Liver (tissue), 9 donors: ENCODE results near the gene TUFM. TPM values are rescaled to one million over a fixed set of nuclear protein-coding genes. Genes with fewer than 3 reads are reported as not detected.

ENCODE experiments used
- DNase-seq: peaks from one replicate; pipeline ENCODE4 v3.0.0-alpha.2; 2017; ENCODE audit warnings: low spot score
- H3K27ac ChIP-seq, 2 donors: one replicate each; pipeline ENCODE4 v1.7.0; 2013; ENCODE audit warnings: inconsistent platforms in 2 of 2, low read length in 2 of 2, control low read depth in 1 of 2, low read depth in 1 of 2, mild to moderate bottlenecking in 1 of 2
- H3K27me3 ChIP-seq, 4 donors: one replicate each; pipeline versions ENCODE4 v1.6.1 to v1.7.0; 2013; ENCODE audit warnings: low read length in 3 of 4, inconsistent platforms in 1 of 4, mild to moderate bottlenecking in 1 of 4, moderate library complexity in 1 of 4; ENCODE audit not compliant: control insufficient read depth in 4 of 4, insufficient read depth in 4 of 4
- H3K36me3 ChIP-seq, 4 donors: one replicate each; pipeline versions ENCODE4 v1.6.1 to v1.7.0; 2013; ENCODE audit warnings: low read length in 3 of 4, mild to moderate bottlenecking in 3 of 4, low read depth in 1 of 4, moderate library complexity in 1 of 4; ENCODE audit not compliant: control insufficient read depth in 4 of 4, insufficient read depth in 3 of 4
- H3K4me1 ChIP-seq, 4 donors: one replicate each; pipeline versions ENCODE4 v1.6.1 to v1.7.0; 2013; ENCODE audit warnings: low read length in 3 of 4, mild to moderate bottlenecking in 3 of 4, moderate library complexity in 1 of 4; ENCODE audit not compliant: control insufficient read depth in 4 of 4, insufficient read depth in 4 of 4
- H3K4me3 ChIP-seq, 3 donors: one replicate each; pipeline versions ENCODE4 v1.6.1 to v1.7.0; 2013; ENCODE audit warnings: low read length in 3 of 3, control low read depth in 1 of 3, low read depth in 1 of 3, mild to moderate bottlenecking in 1 of 3
- H3K9ac ChIP-seq, 2 donors: one replicate each; pipeline ENCODE4 v1.7.0; 2013; ENCODE audit warnings: low read length in 2 of 2, mild to moderate bottlenecking in 2 of 2, moderate library complexity in 2 of 2, control low read depth in 1 of 2, low read depth in 1 of 2
- H3K9me3 ChIP-seq, 4 donors: one replicate each; pipeline versions ENCODE4 v1.6.1 to v1.7.0; 2013; ENCODE audit warnings: low read length in 3 of 4; ENCODE audit not compliant: control insufficient read depth in 4 of 4
- EGR1 ChIP-seq, 2 donors: IDR thresholded peaks; 2 replicates each; pipeline ENCODE4 v1.6.1; 2016 to 2018; ENCODE audit warnings: antibody characterized with exemption in 2 of 2, low read depth in 2 of 2
- HNF4G ChIP-seq: IDR thresholded peaks from 2 replicates; pipeline ENCODE4 v1.6.1; 2016; ENCODE audit warnings: antibody characterized with exemption
- RAD21 ChIP-seq, 2 donors: IDR thresholded peaks; 2 replicates each; pipeline ENCODE4 v1.6.1; 2016; ENCODE audit warnings: antibody characterized with exemption in 2 of 2, mild to moderate bottlenecking in 2 of 2
- RXRA ChIP-seq, 2 donors: IDR thresholded peaks; 2 replicates each; pipeline ENCODE4 v1.6.1; 2017 to 2018; ENCODE audit warnings: antibody characterized with exemption in 2 of 2, mild to moderate bottlenecking in 1 of 2
- SP1 ChIP-seq: IDR thresholded peaks from 2 replicates; pipeline ENCODE4 v1.6.1; 2018; ENCODE audit warnings: antibody characterized with exemption, mild to moderate bottlenecking
- YY1 ChIP-seq: IDR thresholded peaks from 2 replicates; pipeline ENCODE4 v1.6.1; 2016; ENCODE audit warnings: antibody characterized with exemption, mild to moderate bottlenecking
- ZBTB33 ChIP-seq: IDR thresholded peaks from 2 replicates; pipeline ENCODE4 v1.6.1; 2016; ENCODE audit warnings: antibody characterized with exemption
- WGBS: extraction: QIAGEN DNeasy Blood & Tissue Kit; methylation state at CpG from one replicate; pipeline ENCODE4 v1.1.7; 2013; 5-methylcytosine and 5-hydroxymethylcytosine counted together
- polyA plus RNA-seq, 2 donors: library from polyadenylated mRNA; stranded (reverse) in 1 of 2; unstranded in 1 of 2; fragments of 200-250 nt in 1 of 2; fragments of >200 nt in 1 of 2; fragmentation: Nextera tagmentation in 1 of 2; extraction: Ambion mirVana in 1 of 2; gene quantifications; one replicate each; pipeline versions ENCODE4 v1.2.1 to v1.2.3, GENCODE V29; 2013 to 2015
- total RNA-seq, 2 donors: library from RNA; depleted of rRNA; stranded (reverse); fragments of >200 nt; gene quantifications; one replicate each; pipeline ENCODE4 v1.2.3, GENCODE V29; 2014
- TF ChIP-seq, protein P1 (sequence below): fragments of 150-350 bp; IDR thresholded peaks from 2 replicates; pipeline ENCODE4 v1.5.1; 2017; ENCODE audit warnings: improper control_type of control experiment, low read depth, low read length; ENCODE audit not compliant: missing input control
- TF ChIP-seq, protein P2 (sequence below): IDR thresholded peaks from 2 replicates; pipeline ENCODE4 v1.6.1; 2016; ENCODE audit warnings: antibody characterized with exemption
- TF ChIP-seq, protein P3 (sequence below): IDR thresholded peaks from 2 replicates; pipeline ENCODE4 v1.6.1; 2016; ENCODE audit warnings: antibody characterized with exemption
- TF ChIP-seq, protein P4 (sequence below): IDR thresholded peaks from 2 replicates; pipeline ENCODE4 v1.6.1; 2016; ENCODE audit warnings: antibody characterized with exemption, mild to moderate bottlenecking
- donor health status: healthy.
- donor health status: healthy.
- donor health status: healthy.
- donor health status: healthy.
- donor health status: healthy.

Gene TUFM
- total and polyA plus RNA-seq, 4 donors, result 90.4 to 191 (median 136) TPM

- TF ChIP-seq, protein P1, sequence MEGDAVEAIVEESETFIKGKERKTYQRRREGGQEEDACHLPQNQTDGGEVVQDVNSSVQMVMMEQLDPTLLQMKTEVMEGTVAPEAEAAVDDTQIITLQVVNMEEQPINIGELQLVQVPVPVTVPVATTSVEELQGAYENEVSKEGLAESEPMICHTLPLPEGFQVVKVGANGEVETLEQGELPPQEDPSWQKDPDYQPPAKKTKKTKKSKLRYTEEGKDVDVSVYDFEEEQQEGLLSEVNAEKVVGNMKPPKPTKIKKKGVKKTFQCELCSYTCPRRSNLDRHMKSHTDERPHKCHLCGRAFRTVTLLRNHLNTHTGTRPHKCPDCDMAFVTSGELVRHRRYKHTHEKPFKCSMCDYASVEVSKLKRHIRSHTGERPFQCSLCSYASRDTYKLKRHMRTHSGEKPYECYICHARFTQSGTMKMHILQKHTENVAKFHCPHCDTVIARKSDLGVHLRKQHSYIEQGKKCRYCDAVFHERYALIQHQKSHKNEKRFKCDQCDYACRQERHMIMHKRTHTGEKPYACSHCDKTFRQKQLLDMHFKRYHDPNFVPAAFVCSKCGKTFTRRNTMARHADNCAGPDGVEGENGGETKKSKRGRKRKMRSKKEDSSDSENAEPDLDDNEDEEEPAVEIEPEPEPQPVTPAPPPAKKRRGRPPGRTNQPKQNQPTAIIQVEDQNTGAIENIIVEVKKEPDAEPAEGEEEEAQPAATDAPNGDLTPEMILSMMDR, result no peak
- TF ChIP-seq RAD21 (IDR thresholded peaks at IDR 0.05), result no peak
- TF ChIP-seq EGR1 (IDR thresholded peaks at IDR 0.05; ENCODE audit: low read depth in 2 of 2), result no peak
- TF ChIP-seq YY1, result no peak
- TF ChIP-seq, protein P2, sequence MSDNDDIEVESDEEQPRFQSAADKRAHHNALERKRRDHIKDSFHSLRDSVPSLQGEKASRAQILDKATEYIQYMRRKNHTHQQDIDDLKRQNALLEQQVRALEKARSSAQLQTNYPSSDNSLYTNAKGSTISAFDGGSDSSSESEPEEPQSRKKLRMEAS, result no peak
- TF ChIP-seq ZBTB33, result no peak
These were observed 2.4 kb downstream of the TUFM start (continued) for GRCh38 chr16:28843766-28844165.

DNA sequence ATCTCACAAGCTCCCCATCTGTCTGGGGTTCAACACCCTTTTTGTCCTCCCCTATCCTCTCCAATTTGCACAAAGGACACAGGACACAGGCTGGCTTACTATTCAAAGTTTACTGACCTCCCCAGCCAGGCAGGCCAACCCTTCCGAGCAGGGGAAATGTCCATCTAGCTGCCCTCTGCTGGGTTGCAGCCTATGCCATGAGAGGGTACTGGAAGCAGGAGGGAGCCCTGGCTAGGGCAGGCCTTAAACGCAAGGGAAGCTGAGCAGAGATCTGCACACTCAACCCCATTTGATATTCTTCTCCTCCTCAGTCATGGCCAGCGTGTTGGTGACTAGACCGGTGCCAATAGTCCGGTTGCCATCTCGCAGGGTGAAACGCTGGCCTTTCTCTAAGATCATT, 3.5 kb downstream of the TUFM start:
- no peak for DNase-seq
- no peaks in the 10 kb centered on the region for H3K27me3 ChIP-seq
- H3K36me3 ChIP-seq, result peaks cover 16 to 36% (median 22%) of the 10 kb centered on the region in 4 donors
- H3K9me3 ChIP-seq, result no peaks in the 10 kb centered on the region
- no peak overlapping the region for H3K27ac ChIP-seq
- H3K4me3 ChIP-seq, result no peak overlapping the region
- H3K4me1 ChIP-seq, result peaks cover 0 to 24% (median 18%) of the 10 kb centered on the region in 4 donors
- H3K9ac ChIP-seq, result no peak overlapping the region
- TF ChIP-seq EGR1 (IDR thresholded peaks at IDR 0.05; ENCODE audit: low read depth in 2 of 2) (no peak), YY1 (no peak), SP1 (no peak), HNF4G (no peak), RXRA (IDR thresholded peaks at IDR 0.05) (no peak), ZBTB33 (no peak)
- TF ChIP-seq, protein P3, sequence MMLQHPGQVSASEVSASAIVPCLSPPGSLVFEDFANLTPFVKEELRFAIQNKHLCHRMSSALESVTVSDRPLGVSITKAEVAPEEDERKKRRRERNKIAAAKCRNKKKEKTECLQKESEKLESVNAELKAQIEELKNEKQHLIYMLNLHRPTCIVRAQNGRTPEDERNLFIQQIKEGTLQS, result no peak
- TF ChIP-seq, protein P2, result no peak
- TF ChIP-seq, protein P4, sequence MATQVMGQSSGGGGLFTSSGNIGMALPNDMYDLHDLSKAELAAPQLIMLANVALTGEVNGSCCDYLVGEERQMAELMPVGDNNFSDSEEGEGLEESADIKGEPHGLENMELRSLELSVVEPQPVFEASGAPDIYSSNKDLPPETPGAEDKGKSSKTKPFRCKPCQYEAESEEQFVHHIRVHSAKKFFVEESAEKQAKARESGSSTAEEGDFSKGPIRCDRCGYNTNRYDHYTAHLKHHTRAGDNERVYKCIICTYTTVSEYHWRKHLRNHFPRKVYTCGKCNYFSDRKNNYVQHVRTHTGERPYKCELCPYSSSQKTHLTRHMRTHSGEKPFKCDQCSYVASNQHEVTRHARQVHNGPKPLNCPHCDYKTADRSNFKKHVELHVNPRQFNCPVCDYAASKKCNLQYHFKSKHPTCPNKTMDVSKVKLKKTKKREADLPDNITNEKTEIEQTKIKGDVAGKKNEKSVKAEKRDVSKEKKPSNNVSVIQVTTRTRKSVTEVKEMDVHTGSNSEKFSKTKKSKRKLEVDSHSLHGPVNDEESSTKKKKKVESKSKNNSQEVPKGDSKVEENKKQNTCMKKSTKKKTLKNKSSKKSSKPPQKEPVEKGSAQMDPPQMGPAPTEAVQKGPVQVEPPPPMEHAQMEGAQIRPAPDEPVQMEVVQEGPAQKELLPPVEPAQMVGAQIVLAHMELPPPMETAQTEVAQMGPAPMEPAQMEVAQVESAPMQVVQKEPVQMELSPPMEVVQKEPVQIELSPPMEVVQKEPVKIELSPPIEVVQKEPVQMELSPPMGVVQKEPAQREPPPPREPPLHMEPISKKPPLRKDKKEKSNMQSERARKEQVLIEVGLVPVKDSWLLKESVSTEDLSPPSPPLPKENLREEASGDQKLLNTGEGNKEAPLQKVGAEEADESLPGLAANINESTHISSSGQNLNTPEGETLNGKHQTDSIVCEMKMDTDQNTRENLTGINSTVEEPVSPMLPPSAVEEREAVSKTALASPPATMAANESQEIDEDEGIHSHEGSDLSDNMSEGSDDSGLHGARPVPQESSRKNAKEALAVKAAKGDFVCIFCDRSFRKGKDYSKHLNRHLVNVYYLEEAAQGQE, result no peak
- 87% methylated on average over 7 of the region's 7 CpGs for WGBS
